GM12878 (cell line): ENCODE data around the gene IGIP. TPM values are rescaled to one million over a fixed set of nuclear protein-coding genes. Genes with fewer than 3 reads are reported as not detected.

ENCODE experiments used
- ATAC-seq: fragments of 200-7000 bp; cut with Tn5 transposase; 3 replicates; pipeline ENCODE4 v1.9.1; 2020; ENCODE audit warnings: mild to moderate bottlenecking, moderate library complexity
- BruUV-seq: library from RNA; stranded (reverse); fragments of 400-500 nt; replicated peaks from 2 replicates; lab custom pipeline; 2021; lab: Mats Ljungman, UMichigan
- CTCF ChIA-PET: fragments of 300-600 bp; sonication (Branson Sonifier 250); formaldehyde crosslinking; extraction: SDS; loops from one replicate; lab custom pipeline; 2021; ENCODE audit warnings: inconsistent platforms; lab: Yijun Ruan, JAX
- POLR2A ChIA-PET: fragments of 350-600 bp; formaldehyde crosslinking; extraction: SDS; loops from one replicate; lab custom pipeline; 2021; ENCODE audit warnings: inconsistent platforms; lab: Charles Lee
- RAD21 ChIA-PET: fragments of 300-600 bp; sonication (Branson Sonifier 250); formaldehyde crosslinking; loops from one replicate; lab custom pipeline; 2023; ENCODE audit warnings: antibody characterized with exemption; ENCODE audit not compliant: unreplicated experiment; lab: Charles Lee
- SMC1A ChIA-PET: fragments of 300-600 bp; sonication (Branson Sonifier 250); formaldehyde crosslinking; loops from one replicate; lab custom pipeline; 2023; ENCODE audit not compliant: unreplicated experiment, uncharacterized antibody; lab: Charles Lee
- DNase-seq: peaks from one replicate; pipeline ENCODE4 v3.0.0-alpha.2; 2011; ENCODE audit warnings: low read depth, low spot score
- FAIRE-seq: peaks from 3 replicates; lab custom pipeline; 2011; peaks lifted over from hg19 to GRCh38; lab: Jason Lieb, UNC
- H2AFZ ChIP-seq: 2 replicates; pipeline ENCODE4 v1.6.0; 2011; ENCODE audit warnings: low read depth, low read length, control low read depth; ENCODE audit not compliant: control insufficient read depth
- H3K27ac ChIP-seq: 2 replicates; pipeline ENCODE4 v1.5.1; 2011; ENCODE audit warnings: control low read depth; ENCODE audit not compliant: control insufficient read depth, insufficient read depth
- H3K27me3 ChIP-seq, 2 experiments: replicated peaks in 1 of 2; 2 replicates each; pipeline versions ENCODE4 v1.6.0 to v1.6.1; 2011; ENCODE audit warnings: low read length in 1 of 2; ENCODE audit not compliant: control insufficient read depth in 2 of 2, insufficient read depth in 2 of 2
- H3K36me3 ChIP-seq, 2 experiments: 2 replicates each; pipeline ENCODE4 v1.5.1; 2011; ENCODE audit warnings: low read length in 1 of 2; ENCODE audit not compliant: control insufficient read depth in 2 of 2, insufficient read depth in 2 of 2
- H3K4me1 ChIP-seq: 2 replicates; pipeline ENCODE4 v1.6.1; 2011; ENCODE audit warnings: mild to moderate bottlenecking, low read length, moderate library complexity, mixed read lengths; ENCODE audit not compliant: control insufficient read depth, insufficient read depth
- H3K4me2 ChIP-seq: 2 replicates; pipeline ENCODE4 v1.6.0; 2011; ENCODE audit warnings: control low read depth; ENCODE audit not compliant: control insufficient read depth, insufficient read depth
- H3K4me3 ChIP-seq: fragments of 200-600 bp; sonication (generic); 2 replicates; pipeline ENCODE4 v1.5.1; 2016
- H3K79me2 ChIP-seq: 2 replicates; pipeline ENCODE4 v1.6.0; 2011; ENCODE audit warnings: low read length; ENCODE audit not compliant: control insufficient read depth, insufficient read depth
- H3K9ac ChIP-seq: 2 replicates; pipeline ENCODE4 v1.8.0; 2011; ENCODE audit warnings: low read length, control low read depth, mixed read lengths; ENCODE audit not compliant: control insufficient read depth, insufficient read depth
- H3K9me3 ChIP-seq: replicated peaks from 3 replicates; pipeline ENCODE4 v1.5.1; 2011; ENCODE audit warnings: mild to moderate bottlenecking, low read length; ENCODE audit not compliant: control insufficient read depth, insufficient read depth
- H4K20me1 ChIP-seq: 2 replicates; pipeline ENCODE4 v1.6.0; 2011; ENCODE audit not compliant: control insufficient read depth, insufficient read depth
- ASH2L ChIP-seq: fragments of 300-600, 200-600 bp; sonication (generic); IDR thresholded peaks from 2 replicates; pipeline ENCODE4 v1.6.1; 2017; ENCODE audit warnings: low read depth, mild to moderate bottlenecking, borderline replicate concordance
- ESRRA ChIP-seq: IDR thresholded peaks from 2 replicates; pipeline ENCODE4 v1.6.1; 2012; ENCODE audit warnings: mild to moderate bottlenecking, low read length, improper control_type of control experiment
- GATAD2B ChIP-seq: fragments of 450-650 bp; conservative IDR thresholded peaks from 2 replicates; pipeline ENCODE4 v1.6.1; 2017; ENCODE audit warnings: low read depth, mild to moderate bottlenecking, moderate library complexity
- HDAC2 ChIP-seq: fragments of 200-600 bp; sonication (generic); IDR thresholded peaks from 2 replicates; pipeline ENCODE4 v1.6.1; 2017
- IKZF1 ChIP-seq: fragments of 450-650 bp; conservative IDR thresholded peaks from 2 replicates; pipeline ENCODE4 v1.6.1; 2017; ENCODE audit warnings: antibody characterized with exemption, mild to moderate bottlenecking
- JUNB ChIP-seq: IDR thresholded peaks from 2 replicates; pipeline ENCODE4 v1.6.1; 2016; ENCODE audit warnings: antibody characterized with exemption, mild to moderate bottlenecking
- NR2F1 ChIP-seq: fragments of 450-650 bp; conservative IDR thresholded peaks from 2 replicates; pipeline ENCODE4 v1.6.1; 2017; ENCODE audit warnings: mild to moderate bottlenecking
- PAX8 ChIP-seq: fragments of 450-650 bp; IDR thresholded peaks from 2 replicates; pipeline ENCODE4 v1.6.1; 2017; ENCODE audit warnings: mild to moderate bottlenecking, moderate library complexity
- POLR2A ChIP-seq: IDR thresholded peaks from 2 replicates; pipeline ENCODE4 v1.6.1; 2011; ENCODE audit warnings: low read depth, mild to moderate bottlenecking, low read length
- POU2F2 ChIP-seq: IDR thresholded peaks from 3 replicates; pipeline ENCODE4 v1.6.1; 2011; ENCODE audit warnings: low read depth, mild to moderate bottlenecking, low read length, borderline replicate concordance
- RELA ChIP-seq: fragments of 450-650 bp; IDR thresholded peaks from 2 replicates; pipeline ENCODE4 v1.8.0; 2014; ENCODE audit warnings: borderline replicate concordance; ENCODE audit not compliant: partially characterized antibody
- SP1 ChIP-seq: IDR thresholded peaks from one replicate; pipeline ENCODE4 v1.6.1; 2011; ENCODE audit warnings: low read depth, low read length
- SRF ChIP-seq, 2 experiments: IDR thresholded peaks; 2 replicates each; pipeline ENCODE4 v1.6.1; 2011; ENCODE audit warnings: low read depth in 2 of 2, low read length in 2 of 2, mild to moderate bottlenecking in 1 of 2, moderate library complexity in 1 of 2
- SUZ12 ChIP-seq: fragments of 200-600 bp; sonication (generic); IDR thresholded peaks from one replicate; pipeline ENCODE4 v1.6.1; 2018; ENCODE audit warnings: antibody characterized with exemption, mild to moderate bottlenecking; ENCODE audit not compliant: unreplicated experiment
- TBL1XR1 ChIP-seq: IDR thresholded peaks from 2 replicates; pipeline ENCODE4 v1.6.1; 2012; ENCODE audit warnings: low read depth, low read length, improper control_type of control experiment
- ZNF207 ChIP-seq: fragments of 450-650 bp; IDR thresholded peaks from 2 replicates; pipeline ENCODE4 v1.6.1; 2014; ENCODE audit warnings: antibody characterized with exemption, mild to moderate bottlenecking, borderline replicate concordance
- ZSCAN29 ChIP-seq: fragments of 450-650 bp; IDR thresholded peaks from 2 replicates; pipeline ENCODE4 v1.6.1; 2017; ENCODE audit warnings: mild to moderate bottlenecking, moderate library complexity
- WGBS: methylation state at CpG from one replicate; pipeline ENCODE4 v1.1.6; 2016; ENCODE audit warnings: low lambda C conversion rate; ENCODE audit not compliant: insufficient replicate concordance, insufficient coverage; ENCODE audit errors: missing lambda C conversion rate; 5-methylcytosine and 5-hydroxymethylcytosine counted together
- in situ Hi-C: fragments of 300-500 bp; cut with MboI; formaldehyde crosslinking; loops from 9 replicates; pipeline ENCODE4 v1.14.3; 2018; ENCODE audit warnings: mixed read lengths
- intact Hi-C: fragments of 100-400 bp; cut with micrococcal nuclease; formaldehyde crosslinking; loops from one replicate; pipeline ENCODE4 v1.14.2; 2022; ENCODE audit not compliant: unreplicated experiment
- polyA plus RNA-seq, 11 experiments: library from polyadenylated mRNA; depleted of rRNA in 4 of 11; unstranded in 6 of 11; stranded (reverse) in 5 of 11; fragments of >200 nt; fragmentation: Nextera tagmentation in 4 of 11; fragmentation: Illumina TruSeq in 1 of 11; extraction: Ambion mirVana in 4 of 11; extraction: Trizol in 1 of 11; gene quantifications; 1 replicate in 1 of 11; 2 replicates in 10 of 11; pipeline versions ENCODE4 v1.2.1 to v1.2.3, GENCODE V29; 2011 to 2016; ENCODE audit warnings: inconsistent platforms in 2 of 11, missing spikeins in 2 of 11, low read depth in 1 of 11
- total RNA-seq, 4 experiments: library from RNA; depleted of rRNA in 3 of 4; stranded (reverse); fragments of >200 nt in 3 of 4; fragmentation: Illumina TruSeq in 1 of 4; extraction: Trizol in 1 of 4; gene quantifications; 2 replicates each; pipeline versions ENCODE4 v1.2.1 to v1.2.3, GENCODE V29; 2013 to 2021
- TF ChIP-seq, protein P1 (sequence below): fragments of 450-650 bp; IDR thresholded peaks from 2 replicates; pipeline ENCODE4 v1.6.1; 2017; ENCODE audit warnings: borderline replicate concordance
- TF ChIP-seq, protein P2 (sequence below): fragments of 450-650 bp; formaldehyde crosslinking; IDR thresholded peaks from 2 replicates; pipeline ENCODE4 v1.5.0; 2022; ENCODE audit warnings: mild to moderate bottlenecking, missing genetic modification characterization

IGIP gene
- total and polyA plus RNA-seq, 10 of the 15 experiments (the other 5 are each of a cell fraction or from before 2014, with no cell fraction given) = 0.58 to 3.3 (median 1.9) TPM

DNA sequence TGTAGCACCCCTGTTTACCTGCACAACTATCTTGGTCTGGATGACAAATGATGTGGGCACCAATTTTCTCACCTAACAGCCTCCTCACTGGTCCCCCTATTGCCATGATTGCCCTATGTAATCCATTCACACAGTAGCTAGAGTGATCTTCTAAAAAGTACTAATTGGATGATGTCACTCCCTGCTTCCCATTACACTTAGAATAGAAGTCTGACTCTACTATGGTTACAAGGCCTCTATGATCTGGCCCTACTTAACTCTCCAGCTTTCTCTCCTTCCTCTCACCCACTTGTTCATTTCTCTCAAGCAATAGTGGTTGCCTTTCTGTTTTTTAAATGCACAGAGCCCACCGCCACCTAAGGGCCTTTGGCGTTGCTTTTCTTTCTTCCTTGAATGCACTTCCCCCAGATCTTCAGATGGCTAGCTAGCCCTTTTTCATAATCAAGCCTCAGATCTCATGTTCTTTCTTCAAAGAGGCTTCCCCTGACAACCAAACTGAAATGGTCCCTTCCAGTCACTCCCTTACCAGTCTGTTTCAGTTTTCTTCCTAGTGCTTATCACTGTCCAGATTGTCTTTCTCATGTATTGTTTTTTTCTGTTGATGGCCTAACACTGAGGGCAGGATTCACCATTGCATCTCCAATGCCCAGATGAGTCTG, 8.7 kb downstream of the IGIP start:
- H3K4me2 ChIP-seq = no peak overlapping the region
- ChIA-PET CTCF (interaction anchor here (0.6 to 5.3 kb wide), 13 partner anchors 7 to 165 kb away, joined by 3 to 33 read pairs (median 4); no protein-coding TSS in a partner anchor), POLR2A (interaction anchor here (1.4 to 4.3 kb wide), 3 partner anchors 13 to 39 kb away, joined by 5 to 21 read pairs (median 10); no protein-coding TSS in a partner anchor), RAD21 (interaction anchor here (3.4 to 3.8 kb wide), 2 partner anchors 9 to 60 kb away, joined by 15 to 16 read pairs; no protein-coding TSS in a partner anchor), SMC1A (interaction anchor here (0.6 to 5.3 kb wide), 11 partner anchors 8 to 85 kb away, joined by 3 to 39 read pairs (median 4); no protein-coding TSS in a partner anchor)
- no peak overlapping the region for H3K27ac ChIP-seq
- ATAC-seq (no peak), FAIRE-seq (no peak), DNase-seq (no peak)
- no peak overlapping the region for H3K4me3 ChIP-seq
- H4K20me1 ChIP-seq = no peaks in the 10 kb centered on the region; the same call in 1 of the 2 replicates
- intact Hi-C loops = no loop called here
- 100% methylated on average over 2 of the region's 2 CpGs for WGBS
- no peaks in the 10 kb centered on the region for H3K36me3 ChIP-seq
- no peak overlapping the region for H2AFZ ChIP-seq
- peaks cover 8% of the 10 kb centered on the region; the same call in 1 of the 2 replicates for H3K4me1 ChIP-seq
- H3K9ac ChIP-seq = no peak overlapping the region
- H3K79me2 ChIP-seq = no peaks in the 10 kb centered on the region
- no peaks in the 10 kb centered on the region for H3K27me3 ChIP-seq
- BruUV-seq = no TSS peak
- in situ Hi-C loops = no loop called here
- H3K9me3 ChIP-seq = no peaks in the 10 kb centered on the region
- TF ChIP-seq IKZF1 (no peak), POU2F2 (no peak), GATAD2B (no peak), SP1 (no peak), SUZ12 (no peak), ZNF207 (no peak), TBL1XR1 (no peak), HDAC2 (no peak), ZSCAN29 (no peak), SRF (IDR thresholded peaks at IDR 0.05; ENCODE audit: low read depth in 2 of 2, low read length in 2 of 2) (no peak), POLR2A (no peak), ESRRA (no peak), NR2F1 (no peak), JUNB (no peak), ASH2L (no peak), PAX8 (no peak), RELA (no peak)
- TF ChIP-seq, protein P1, sequence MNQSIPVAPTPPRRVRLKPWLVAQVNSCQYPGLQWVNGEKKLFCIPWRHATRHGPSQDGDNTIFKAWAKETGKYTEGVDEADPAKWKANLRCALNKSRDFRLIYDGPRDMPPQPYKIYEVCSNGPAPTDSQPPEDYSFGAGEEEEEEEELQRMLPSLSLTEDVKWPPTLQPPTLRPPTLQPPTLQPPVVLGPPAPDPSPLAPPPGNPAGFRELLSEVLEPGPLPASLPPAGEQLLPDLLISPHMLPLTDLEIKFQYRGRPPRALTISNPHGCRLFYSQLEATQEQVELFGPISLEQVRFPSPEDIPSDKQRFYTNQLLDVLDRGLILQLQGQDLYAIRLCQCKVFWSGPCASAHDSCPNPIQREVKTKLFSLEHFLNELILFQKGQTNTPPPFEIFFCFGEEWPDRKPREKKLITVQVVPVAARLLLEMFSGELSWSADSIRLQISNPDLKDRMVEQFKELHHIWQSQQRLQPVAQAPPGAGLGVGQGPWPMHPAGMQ = no peak
- TF ChIP-seq, protein P2, sequence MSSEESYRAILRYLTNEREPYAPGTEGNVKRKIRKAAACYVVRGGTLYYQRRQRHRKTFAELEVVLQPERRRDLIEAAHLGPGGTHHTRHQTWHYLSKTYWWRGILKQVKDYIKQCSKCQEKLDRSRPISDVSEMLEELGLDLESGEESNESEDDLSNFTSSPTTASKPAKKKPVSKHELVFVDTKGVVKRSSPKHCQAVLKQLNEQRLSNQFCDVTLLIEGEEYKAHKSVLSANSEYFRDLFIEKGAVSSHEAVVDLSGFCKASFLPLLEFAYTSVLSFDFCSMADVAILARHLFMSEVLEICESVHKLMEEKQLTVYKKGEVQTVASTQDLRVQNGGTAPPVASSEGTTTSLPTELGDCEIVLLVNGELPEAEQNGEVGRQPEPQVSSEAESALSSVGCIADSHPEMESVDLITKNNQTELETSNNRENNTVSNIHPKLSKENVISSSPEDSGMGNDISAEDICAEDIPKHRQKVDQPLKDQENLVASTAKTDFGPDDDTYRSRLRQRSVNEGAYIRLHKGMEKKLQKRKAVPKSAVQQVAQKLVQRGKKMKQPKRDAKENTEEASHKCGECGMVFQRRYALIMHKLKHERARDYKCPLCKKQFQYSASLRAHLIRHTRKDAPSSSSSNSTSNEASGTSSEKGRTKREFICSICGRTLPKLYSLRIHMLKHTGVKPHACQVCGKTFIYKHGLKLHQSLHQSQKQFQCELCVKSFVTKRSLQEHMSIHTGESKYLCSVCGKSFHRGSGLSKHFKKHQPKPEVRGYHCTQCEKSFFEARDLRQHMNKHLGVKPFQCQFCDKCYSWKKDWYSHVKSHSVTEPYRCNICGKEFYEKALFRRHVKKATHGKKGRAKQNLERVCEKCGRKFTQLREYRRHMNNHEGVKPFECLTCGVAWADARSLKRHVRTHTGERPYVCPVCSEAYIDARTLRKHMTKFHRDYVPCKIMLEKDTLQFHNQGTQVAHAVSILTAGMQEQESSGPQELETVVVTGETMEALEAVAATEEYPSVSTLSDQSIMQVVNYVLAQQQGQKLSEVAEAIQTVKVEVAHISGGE (CRISPR knock-in tag) = no peak
